Endothelial cell of umbilical vein (primary cell): ENCODE results near the gene PSMC3. TPM values are rescaled to one million over a fixed set of nuclear protein-coding genes. Genes with fewer than 3 reads are reported as not detected.

Experiments used
- BruUV-seq: library from RNA; stranded (reverse); fragments of 400-500 nt; replicated peaks from 2 replicates; lab custom pipeline; 2021; lab: Mats Ljungman, UMichigan
- CTCF ChIA-PET: fragments of 300-600, 350-600 bp; sonication (Branson Sonifier 250); formaldehyde crosslinking; loops from one replicate; lab custom pipeline; 2021; ENCODE audit warnings: antibody characterized with exemption, inconsistent platforms; lab: Charles Lee
- POLR2A ChIA-PET: fragments of 300-600, 350-600 bp; sonication (Branson Sonifier 250); formaldehyde crosslinking; loops from one replicate; lab custom pipeline; 2021; ENCODE audit warnings: antibody characterized with exemption, inconsistent platforms; lab: Charles Lee
- DNase-seq: peaks from one replicate; pipeline ENCODE4 v3.0.0-alpha.2; 2011; ENCODE audit warnings: low read depth, low spot score
- FAIRE-seq: peaks from 2 replicates; lab custom pipeline; 2011; peaks lifted over from hg19 to GRCh38; lab: Jason Lieb, UNC
- H2AFZ ChIP-seq: 2 replicates; pipeline ENCODE4 v1.6.0; 2012; ENCODE audit warnings: low read depth, low read length, control low read depth, inconsistent platforms
- H3K27ac ChIP-seq: 2 replicates; pipeline ENCODE4 v1.5.1; 2011; ENCODE audit warnings: low read depth, mild to moderate bottlenecking, control low read depth, low read length, moderate library complexity; ENCODE audit not compliant: insufficient read depth
- H3K27me3 ChIP-seq, 2 experiments: 2 replicates each; pipeline versions ENCODE4 v1.6.0 to v1.6.1; 2011; ENCODE audit warnings: low read length in 2 of 2, mixed read lengths in 1 of 2; ENCODE audit not compliant: control insufficient read depth in 2 of 2, insufficient read depth in 2 of 2
- H3K36me3 ChIP-seq, 2 experiments: 2 replicates in 1 of 2; 3 replicates in 1 of 2; pipeline ENCODE4 v1.5.1; 2011; ENCODE audit warnings: low read length in 2 of 2, mild to moderate bottlenecking in 1 of 2, moderate library complexity in 1 of 2; ENCODE audit not compliant: control insufficient read depth in 2 of 2, insufficient read depth in 2 of 2; ENCODE audit errors: extremely low read depth in 1 of 2
- H3K4me1 ChIP-seq: 3 replicates; pipeline ENCODE4 v1.5.1; 2011; ENCODE audit warnings: mild to moderate bottlenecking, low read length; ENCODE audit not compliant: control insufficient read depth, insufficient read depth; ENCODE audit errors: extremely low read depth
- H3K4me2 ChIP-seq: 2 replicates; pipeline ENCODE4 v1.6.1; 2011; ENCODE audit warnings: low read length, control low read depth, mixed read lengths; ENCODE audit not compliant: insufficient read depth
- H3K4me3 ChIP-seq, 3 experiments: fragments of 200-600 bp in 1 of 3; sonication (generic), shearing (Covaris generic) in 1 of 3; replicated peaks in 1 of 3; 2 replicates each; pipeline ENCODE4 v1.5.1; 2011 to 2016; ENCODE audit warnings: control low read depth in 3 of 3, low read length in 3 of 3, mild to moderate bottlenecking in 2 of 3, inconsistent platforms in 1 of 3, low read depth in 1 of 3, moderate library complexity in 1 of 3; ENCODE audit not compliant: insufficient read depth in 1 of 3
- H3K79me2 ChIP-seq: 2 replicates; pipeline ENCODE4 v1.6.0; 2012; ENCODE audit warnings: low read length, inconsistent platforms; ENCODE audit not compliant: control insufficient read depth, insufficient read depth
- H3K9ac ChIP-seq: replicated peaks from 2 replicates; pipeline ENCODE3; 2011; ENCODE audit warnings: low read length, control low read depth; ENCODE audit not compliant: insufficient read depth; ENCODE audit errors: extremely low read depth
- H3K9me1 ChIP-seq: replicated peaks from 3 replicates; pipeline ENCODE4 v1.6.0; 2011; ENCODE audit warnings: mild to moderate bottlenecking, low read length; ENCODE audit not compliant: control insufficient read depth, insufficient read depth; ENCODE audit errors: extremely low read depth
- H3K9me3 ChIP-seq: replicated peaks from 2 replicates; pipeline ENCODE4 v1.5.1; 2012; ENCODE audit warnings: low read length, inconsistent platforms; ENCODE audit not compliant: control insufficient read depth, insufficient read depth
- H4K20me1 ChIP-seq: replicated peaks from 2 replicates; pipeline ENCODE3; 2011; ENCODE audit warnings: mild to moderate bottlenecking, low read length; ENCODE audit not compliant: control insufficient read depth, insufficient read depth; ENCODE audit errors: extremely low read depth
- EZH2 ChIP-seq: IDR thresholded peaks from 2 replicates; pipeline ENCODE4 v1.6.1; 2012; ENCODE audit warnings: borderline replicate concordance, low read depth, mild to moderate bottlenecking, moderate library complexity, low read length, inconsistent platforms; ENCODE audit not compliant: severe bottlenecking
- FOS ChIP-seq: IDR thresholded peaks from 2 replicates; pipeline ENCODE4 v1.6.1; 2011; ENCODE audit warnings: mild to moderate bottlenecking, low read length, moderate library complexity, borderline replicate concordance; ENCODE audit not compliant: insufficient read depth
- GATA2 ChIP-seq: IDR thresholded peaks from 2 replicates; pipeline ENCODE4 v1.7.0; 2011; ENCODE audit warnings: low read depth, mild to moderate bottlenecking, moderate library complexity, mixed read lengths, low read length; ENCODE audit not compliant: insufficient read length, insufficient read depth
- JUN ChIP-seq: IDR thresholded peaks from 2 replicates; pipeline ENCODE4 v1.6.1; 2011; ENCODE audit warnings: borderline replicate concordance, low read depth; ENCODE audit not compliant: insufficient read length, insufficient read depth
- MYC ChIP-seq: IDR thresholded peaks from one replicate; pipeline ENCODE4 v1.6.1; 2011; ENCODE audit warnings: mild to moderate bottlenecking, low read depth, low read length
- POLR2A ChIP-seq: IDR thresholded peaks from 2 replicates; pipeline ENCODE4 v1.6.1; 2012; ENCODE audit warnings: low read depth, mild to moderate bottlenecking, control low read depth, low read length
- POLR2AphosphoS5 ChIP-seq: IDR thresholded peaks from 2 replicates; pipeline ENCODE4 v1.6.1; 2012; ENCODE audit warnings: low read depth, mild to moderate bottlenecking, control low read depth, low read length, moderate library complexity; ENCODE audit not compliant: insufficient read depth
- dilution Hi-C: fragments of 300-500 bp; cut with MboI; formaldehyde crosslinking; loops from one replicate; pipeline ENCODE4 v1.15.0; 2019; ENCODE audit warnings: low sequenced_read_pairs; ENCODE audit not compliant: extremely low pct_ligation_motif_present
- intact Hi-C: fragments of 100-400 bp; cut with micrococcal nuclease; formaldehyde crosslinking; loops from one replicate; pipeline ENCODE4 v1.10.0; 2022
- polyA plus RNA-seq, 4 experiments: library from polyadenylated mRNA; depleted of rRNA in 3 of 4; stranded (reverse) in 3 of 4; unstranded in 1 of 4; fragments of >200 nt; gene quantifications; 2 replicates each; pipeline versions ENCODE4 v1.2.1 to v1.2.3, GENCODE V29; 2011 to 2012; ENCODE audit warnings: missing spikeins in 1 of 4
- total RNA-seq: library from RNA; stranded (reverse); gene quantifications from 2 replicates; pipeline ENCODE4 v1.2.3, GENCODE V29; 2021
- TF ChIP-seq, protein P1 (sequence below): IDR thresholded peaks from 2 replicates; pipeline ENCODE4 v1.6.1; 2011; ENCODE audit not compliant: insufficient read depth, insufficient read length
- TF ChIP-seq, protein P2 (sequence below), 2 donors: IDR thresholded peaks; 1 replicate in 1 of 2; 2 replicates in 1 of 2; pipeline ENCODE4 v1.5.1; 2011; ENCODE audit warnings: low read length in 2 of 2, mild to moderate bottlenecking in 2 of 2, moderate library complexity in 2 of 2, control low read depth in 1 of 2, inconsistent platforms in 1 of 2, low read depth in 1 of 2; ENCODE audit not compliant: insufficient read depth in 1 of 2; ENCODE audit errors: extremely low read depth in 1 of 2

The PSMC3 gene
- total and polyA plus RNA-seq, 2 donors (not counting 3 experiments of a cell fraction or from before 2014, with no cell fraction given): 179 to 203 TPM

DNA sequence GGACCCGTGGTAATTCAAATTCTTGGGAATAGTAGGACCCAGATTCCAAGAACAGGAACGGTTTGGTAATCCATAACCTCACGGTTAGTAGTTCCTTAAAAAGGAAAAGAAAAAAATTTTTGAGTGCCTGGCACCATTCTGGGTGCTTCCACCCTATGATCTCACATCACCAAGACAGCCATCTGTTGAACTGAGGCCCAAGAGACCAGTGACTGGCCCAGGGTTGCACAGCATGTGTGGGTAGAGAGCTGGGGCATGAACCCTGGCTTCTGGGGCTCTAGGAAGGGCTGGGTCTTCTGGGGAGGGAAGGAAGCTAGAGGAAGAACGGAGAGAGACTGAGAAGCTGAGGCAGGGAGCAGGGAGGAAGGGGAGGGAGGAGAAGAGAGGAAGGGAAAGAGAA is 43.2 kb downstream of the PSMC3 start:
- DNase-seq: no peak
- CTCF ChIA-PET: interaction anchor here (2.1 kb wide), 1 partner anchor 9 kb away, joined by 7 read pairs; no protein-coding TSS in a partner anchor
- TF ChIP-seq POLR2AphosphoS5: no peak
- TF ChIP-seq JUN: no peak
- TF ChIP-seq FOS: no peak
- TF ChIP-seq, protein P1, sequence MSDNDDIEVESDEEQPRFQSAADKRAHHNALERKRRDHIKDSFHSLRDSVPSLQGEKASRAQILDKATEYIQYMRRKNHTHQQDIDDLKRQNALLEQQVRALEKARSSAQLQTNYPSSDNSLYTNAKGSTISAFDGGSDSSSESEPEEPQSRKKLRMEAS: no peak
- TF ChIP-seq GATA2: no peak
- TF ChIP-seq POLR2A: no peak

DNA sequence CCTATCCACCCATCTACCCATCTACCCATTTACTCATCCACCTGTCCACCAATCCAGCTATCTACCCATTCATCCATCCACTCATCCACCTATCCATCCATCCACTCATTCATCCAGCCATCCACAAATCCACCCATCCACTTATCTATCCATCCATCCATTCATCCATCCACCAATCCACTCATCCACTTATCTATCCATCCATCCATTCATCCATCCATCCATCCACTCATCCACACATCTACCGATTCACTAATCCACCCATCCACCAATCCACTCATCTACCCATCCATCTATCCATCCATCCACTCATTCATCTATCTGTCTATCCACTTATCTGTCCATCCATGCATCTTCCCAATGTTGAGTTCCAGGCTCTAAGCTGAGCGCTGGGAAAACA is 46.2 kb downstream of the PSMC3 start:
- H3K9me1 ChIP-seq: no peaks in the 10 kb centered on the region
- no peaks in the 10 kb centered on the region for H3K79me2 ChIP-seq
- no peak overlapping the region for H3K4me3 ChIP-seq
- no peak overlapping the region for H2AFZ ChIP-seq
- TF ChIP-seq FOS (no peak), EZH2 (no peak), GATA2 (no peak), JUN (no peak), POLR2AphosphoS5 (no peak), POLR2A (no peak), MYC (no peak)
- TF ChIP-seq, protein P2, sequence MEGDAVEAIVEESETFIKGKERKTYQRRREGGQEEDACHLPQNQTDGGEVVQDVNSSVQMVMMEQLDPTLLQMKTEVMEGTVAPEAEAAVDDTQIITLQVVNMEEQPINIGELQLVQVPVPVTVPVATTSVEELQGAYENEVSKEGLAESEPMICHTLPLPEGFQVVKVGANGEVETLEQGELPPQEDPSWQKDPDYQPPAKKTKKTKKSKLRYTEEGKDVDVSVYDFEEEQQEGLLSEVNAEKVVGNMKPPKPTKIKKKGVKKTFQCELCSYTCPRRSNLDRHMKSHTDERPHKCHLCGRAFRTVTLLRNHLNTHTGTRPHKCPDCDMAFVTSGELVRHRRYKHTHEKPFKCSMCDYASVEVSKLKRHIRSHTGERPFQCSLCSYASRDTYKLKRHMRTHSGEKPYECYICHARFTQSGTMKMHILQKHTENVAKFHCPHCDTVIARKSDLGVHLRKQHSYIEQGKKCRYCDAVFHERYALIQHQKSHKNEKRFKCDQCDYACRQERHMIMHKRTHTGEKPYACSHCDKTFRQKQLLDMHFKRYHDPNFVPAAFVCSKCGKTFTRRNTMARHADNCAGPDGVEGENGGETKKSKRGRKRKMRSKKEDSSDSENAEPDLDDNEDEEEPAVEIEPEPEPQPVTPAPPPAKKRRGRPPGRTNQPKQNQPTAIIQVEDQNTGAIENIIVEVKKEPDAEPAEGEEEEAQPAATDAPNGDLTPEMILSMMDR (IDR thresholded peaks at IDR 0.05; ENCODE audit: extremely low read depth in 1 of 2, insufficient read depth in 1 of 2, low read depth in 1 of 2, low read length in 2 of 2): no peak
- TF ChIP-seq, protein P1: no peak
- FAIRE-seq (no peak), DNase-seq (no peak)
- no peaks in the 10 kb centered on the region for H3K27me3 ChIP-seq
- H4K20me1 ChIP-seq: no peaks in the 10 kb centered on the region
- H3K9me3 ChIP-seq: no peaks in the 10 kb centered on the region
- H3K9ac ChIP-seq: no peak overlapping the region
- no peaks in the 10 kb centered on the region for H3K36me3 ChIP-seq
- dilution Hi-C loops: no loop called here
- intact Hi-C loops: no loop called here
- CTCF ChIA-PET: no interaction called here
- no peaks in the 10 kb centered on the region for H3K4me1 ChIP-seq
- no TSS peak for BruUV-seq
- POLR2A ChIA-PET: no interaction called here
- no peak overlapping the region for H3K4me2 ChIP-seq
- H3K27ac ChIP-seq: no peak overlapping the region

More for the DNA sequence above, 43.2 kb downstream of the PSMC3 start:
- no peaks in the 10 kb centered on the region for H4K20me1 ChIP-seq
- no peaks in the 10 kb centered on the region for H3K9me3 ChIP-seq
- H3K9me1 ChIP-seq: no peaks in the 10 kb centered on the region
- no peaks in the 10 kb centered on the region for H3K27me3 ChIP-seq
- no peak overlapping the region for H2AFZ ChIP-seq
- no peak overlapping the region for H3K27ac ChIP-seq
- H3K4me1 ChIP-seq: no peaks in the 10 kb centered on the region
- BruUV-seq: no TSS peak
- no peak overlapping the region for H3K9ac ChIP-seq
- dilution Hi-C loops (no loop called here), intact Hi-C loops (no loop called here)
- POLR2A ChIA-PET: no interaction called here
- H3K4me2 ChIP-seq: no peak overlapping the region
- H3K79me2 ChIP-seq: no peaks in the 10 kb centered on the region
- H3K36me3 ChIP-seq: no peaks in the 10 kb centered on the region
- FAIRE-seq: no peak
- no peak overlapping the region for H3K4me3 ChIP-seq
